ENCODE measurements around the gene SPART. TPM values are rescaled to one million over a fixed set of nuclear protein-coding genes. Genes with fewer than 3 reads are reported as not detected.

SPART gene
- total RNA-seq, 1 donor, result 102 TPM

DNA sequence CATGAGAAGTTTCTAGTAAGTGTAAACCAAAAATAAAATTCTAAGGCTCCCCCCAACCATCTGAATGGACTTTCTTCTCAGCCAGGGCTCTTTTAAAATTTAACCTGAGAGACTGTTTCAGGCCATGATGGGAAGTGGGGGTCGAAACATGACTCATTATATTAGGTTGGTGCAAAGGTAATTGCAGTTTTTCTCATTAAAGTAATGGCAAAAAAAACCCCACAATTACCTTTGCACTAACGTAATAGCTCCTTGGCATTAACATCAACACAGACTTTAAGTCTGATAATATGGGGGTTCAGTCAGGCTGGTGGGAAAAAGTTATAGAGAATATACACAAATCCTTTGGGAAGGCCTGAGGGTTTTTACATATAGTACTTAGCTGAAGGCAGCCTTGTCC, 9.4 kb upstream of the SPART start:
- Histone ChIP-seq H3K4me2 (ENCODE audit: insufficient read depth, low read length) (no peak overlapping the region), H3K27me3 (ENCODE audit: insufficient read depth, low read length) (no peaks in the 10 kb centered on the region), H2AFZ (ENCODE audit: low read length) (no peak overlapping the region), H3K36me3 (ENCODE audit: insufficient read depth, low read length) (no peaks in the 10 kb centered on the region), H3K9me3 (ENCODE audit: low read depth, low read length) (no peaks in the 10 kb centered on the region), H3K27ac (ENCODE audit: low read depth, low read length) (no peak overlapping the region), H3K4me1 (ENCODE audit: insufficient read depth, low read length) (no peaks in the 10 kb centered on the region), H3K4me3 (ENCODE audit: insufficient read depth, low read length) (no peak overlapping the region), H3K79me2 (ENCODE audit: insufficient read depth, low read length) (no peaks in the 10 kb centered on the region), H4K20me1 (ENCODE audit: insufficient read depth, low read length) (no peaks in the 10 kb centered on the region)
- no peak for DNase-seq (ENCODE audit: insufficient read length, low spot score, missing footprints)
- TF ChIP-seq, protein P1, sequence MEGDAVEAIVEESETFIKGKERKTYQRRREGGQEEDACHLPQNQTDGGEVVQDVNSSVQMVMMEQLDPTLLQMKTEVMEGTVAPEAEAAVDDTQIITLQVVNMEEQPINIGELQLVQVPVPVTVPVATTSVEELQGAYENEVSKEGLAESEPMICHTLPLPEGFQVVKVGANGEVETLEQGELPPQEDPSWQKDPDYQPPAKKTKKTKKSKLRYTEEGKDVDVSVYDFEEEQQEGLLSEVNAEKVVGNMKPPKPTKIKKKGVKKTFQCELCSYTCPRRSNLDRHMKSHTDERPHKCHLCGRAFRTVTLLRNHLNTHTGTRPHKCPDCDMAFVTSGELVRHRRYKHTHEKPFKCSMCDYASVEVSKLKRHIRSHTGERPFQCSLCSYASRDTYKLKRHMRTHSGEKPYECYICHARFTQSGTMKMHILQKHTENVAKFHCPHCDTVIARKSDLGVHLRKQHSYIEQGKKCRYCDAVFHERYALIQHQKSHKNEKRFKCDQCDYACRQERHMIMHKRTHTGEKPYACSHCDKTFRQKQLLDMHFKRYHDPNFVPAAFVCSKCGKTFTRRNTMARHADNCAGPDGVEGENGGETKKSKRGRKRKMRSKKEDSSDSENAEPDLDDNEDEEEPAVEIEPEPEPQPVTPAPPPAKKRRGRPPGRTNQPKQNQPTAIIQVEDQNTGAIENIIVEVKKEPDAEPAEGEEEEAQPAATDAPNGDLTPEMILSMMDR (IDR thresholded peaks at IDR 0.05; ENCODE audit: extremely low read depth, low read depth, low read length), result no peak

DNA sequence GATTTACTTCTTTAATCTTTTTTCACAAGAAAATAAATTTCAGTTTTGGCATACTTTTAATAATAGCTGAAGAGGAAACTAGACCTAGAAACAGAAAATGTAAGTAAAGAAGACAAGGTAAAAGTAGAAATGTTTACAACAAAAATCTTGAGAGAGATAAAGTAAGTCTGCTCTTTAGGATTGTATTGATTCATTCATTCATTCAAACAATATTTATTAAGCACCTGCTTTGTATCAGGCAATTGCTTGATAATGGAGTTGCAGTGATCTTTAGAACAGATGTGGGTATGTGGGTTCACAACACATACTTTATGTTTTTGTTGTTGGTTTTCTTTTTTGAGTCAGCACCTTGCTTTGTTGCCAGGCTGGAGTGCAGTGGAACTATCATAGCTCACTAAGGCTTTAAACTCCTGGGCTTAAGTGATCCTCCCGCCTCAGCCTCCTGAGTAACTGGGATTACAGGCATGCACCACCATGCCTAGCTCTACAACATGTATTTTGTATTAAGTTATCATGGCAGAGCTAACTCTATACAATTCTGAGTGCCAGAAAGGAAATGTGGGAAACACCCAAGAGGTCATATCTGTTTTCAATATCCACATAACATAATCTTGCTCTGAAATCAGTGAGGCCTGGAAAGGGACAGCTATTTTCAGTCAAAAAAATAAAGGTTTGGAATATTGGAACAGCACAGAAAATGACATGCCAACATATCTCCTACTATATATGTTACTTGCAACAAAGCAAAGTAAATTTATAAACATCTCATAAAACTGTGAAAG, 8.8 kb upstream of the SPART start:
- TF ChIP-seq, protein P1 (IDR thresholded peaks at IDR 0.05; ENCODE audit: extremely low read depth, low read depth, low read length), result no peak
- Histone ChIP-seq H2AFZ (ENCODE audit: low read length) (no peak overlapping the region), H3K4me3 (ENCODE audit: insufficient read depth, low read length) (no peak overlapping the region), H3K4me2 (ENCODE audit: insufficient read depth, low read length) (no peak overlapping the region), H3K27me3 (ENCODE audit: insufficient read depth, low read length) (no peaks in the 10 kb centered on the region), H4K20me1 (ENCODE audit: insufficient read depth, low read length) (no peaks in the 10 kb centered on the region), H3K27ac (ENCODE audit: low read depth, low read length) (no peak overlapping the region), H3K4me1 (ENCODE audit: insufficient read depth, low read length) (no peaks in the 10 kb centered on the region), H3K9me3 (ENCODE audit: low read depth, low read length) (no peaks in the 10 kb centered on the region), H3K36me3 (ENCODE audit: insufficient read depth, low read length) (no peaks in the 10 kb centered on the region), H3K79me2 (ENCODE audit: insufficient read depth, low read length) (no peaks in the 10 kb centered on the region)
- no peak for DNase-seq (ENCODE audit: insufficient read length, low spot score, missing footprints)

DNA sequence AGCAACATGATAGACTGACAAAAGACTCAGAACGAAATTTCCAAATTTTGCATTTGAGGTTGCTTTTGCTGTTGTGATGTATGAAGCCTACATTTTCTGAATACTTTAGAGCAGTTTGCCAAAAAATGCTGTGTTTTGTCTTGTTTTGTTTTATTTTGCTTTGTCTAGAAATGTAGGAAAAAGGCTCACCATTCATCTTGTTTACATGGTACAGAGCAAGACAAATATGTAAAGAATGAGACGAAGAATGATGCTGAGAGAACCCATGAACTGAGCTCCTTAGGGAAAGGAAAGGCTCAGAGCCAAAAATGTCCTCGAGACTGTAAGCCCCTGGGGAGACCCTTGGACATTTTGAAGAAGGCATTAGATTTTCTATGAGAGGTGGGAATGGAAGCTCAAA, 6.8 kb upstream of the SPART start:
- Histone ChIP-seq H2AFZ (ENCODE audit: low read length) (no peak overlapping the region), H3K27ac (ENCODE audit: low read depth, low read length) (no peak overlapping the region), H3K27me3 (ENCODE audit: insufficient read depth, low read length) (no peaks in the 10 kb centered on the region)

DNA sequence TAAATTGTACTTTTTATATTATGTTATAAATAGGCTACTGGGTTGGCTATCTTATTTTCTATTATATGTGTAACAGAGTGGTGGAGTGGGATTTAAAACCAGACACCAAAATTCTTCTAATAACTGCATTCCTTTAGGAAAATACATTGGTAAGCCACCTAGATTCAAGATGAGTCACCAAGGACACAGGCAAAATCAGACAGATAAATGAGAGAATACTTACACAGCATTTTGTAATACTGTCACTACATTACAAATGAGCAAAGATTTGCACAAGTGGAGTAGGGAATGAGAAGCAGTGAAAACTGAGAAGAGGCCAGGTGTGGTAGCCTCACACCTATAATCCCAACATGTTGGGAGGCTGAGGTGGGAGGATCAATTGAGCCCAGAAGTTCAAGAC, 6.2 kb upstream of the SPART start:
- Histone ChIP-seq H3K9me3 (ENCODE audit: low read depth, low read length) (no peaks in the 10 kb centered on the region), H3K4me2 (ENCODE audit: insufficient read depth, low read length) (no peak overlapping the region), H3K4me3 (ENCODE audit: insufficient read depth, low read length) (no peak overlapping the region), H3K27ac (ENCODE audit: low read depth, low read length) (no peak overlapping the region), H3K36me3 (ENCODE audit: insufficient read depth, low read length) (no peaks in the 10 kb centered on the region), H3K4me1 (ENCODE audit: insufficient read depth, low read length) (peaks cover under 1% of the 10 kb centered on the region), H3K79me2 (ENCODE audit: insufficient read depth, low read length) (no peaks in the 10 kb centered on the region), H2AFZ (ENCODE audit: low read length) (no peak overlapping the region), H3K27me3 (ENCODE audit: insufficient read depth, low read length) (no peaks in the 10 kb centered on the region), H4K20me1 (ENCODE audit: insufficient read depth, low read length) (no peaks in the 10 kb centered on the region)
- TF ChIP-seq, protein P1 (IDR thresholded peaks at IDR 0.05; ENCODE audit: extremely low read depth, low read depth, low read length), result no peak
- DNase-seq (ENCODE audit: insufficient read length, low spot score, missing footprints), result no peak

More for the DNA sequence above, 6.8 kb upstream of the SPART start:
- Histone ChIP-seq H3K79me2 (ENCODE audit: insufficient read depth, low read length) (no peaks in the 10 kb centered on the region), H3K4me2 (ENCODE audit: insufficient read depth, low read length) (no peak overlapping the region), H4K20me1 (ENCODE audit: insufficient read depth, low read length) (no peaks in the 10 kb centered on the region), H3K9me3 (ENCODE audit: low read depth, low read length) (no peaks in the 10 kb centered on the region), H3K4me3 (ENCODE audit: insufficient read depth, low read length) (no peak overlapping the region), H3K4me1 (ENCODE audit: insufficient read depth, low read length) (no peaks in the 10 kb centered on the region), H3K36me3 (ENCODE audit: insufficient read depth, low read length) (no peaks in the 10 kb centered on the region)
- no peak for DNase-seq (ENCODE audit: insufficient read length, low spot score, missing footprints)
- TF ChIP-seq, protein P1 (IDR thresholded peaks at IDR 0.05; ENCODE audit: extremely low read depth, low read depth, low read length), result no peak
